D721Med (cell line): ENCODE measurements around the gene ATF7.

Source experiments
- DNase-seq: peaks from one replicate; pipeline ENCODE4 v3.0.0; 2011; ENCODE audit warnings: low spot score; ENCODE audit not compliant: insufficient read length
- FAIRE-seq: peaks from 2 replicates; lab custom pipeline; 2011; peaks lifted over from hg19 to GRCh38; lab: Jason Lieb, UNC
- TF ChIP-seq, protein P1 (sequence below): IDR thresholded peaks from 2 replicates; pipeline ENCODE4 v1.5.1; 2012; ENCODE audit warnings: mild to moderate bottlenecking, control low read depth; ENCODE audit not compliant: insufficient read depth; ENCODE audit errors: missing control alignments

The ATF7 gene

DNA sequence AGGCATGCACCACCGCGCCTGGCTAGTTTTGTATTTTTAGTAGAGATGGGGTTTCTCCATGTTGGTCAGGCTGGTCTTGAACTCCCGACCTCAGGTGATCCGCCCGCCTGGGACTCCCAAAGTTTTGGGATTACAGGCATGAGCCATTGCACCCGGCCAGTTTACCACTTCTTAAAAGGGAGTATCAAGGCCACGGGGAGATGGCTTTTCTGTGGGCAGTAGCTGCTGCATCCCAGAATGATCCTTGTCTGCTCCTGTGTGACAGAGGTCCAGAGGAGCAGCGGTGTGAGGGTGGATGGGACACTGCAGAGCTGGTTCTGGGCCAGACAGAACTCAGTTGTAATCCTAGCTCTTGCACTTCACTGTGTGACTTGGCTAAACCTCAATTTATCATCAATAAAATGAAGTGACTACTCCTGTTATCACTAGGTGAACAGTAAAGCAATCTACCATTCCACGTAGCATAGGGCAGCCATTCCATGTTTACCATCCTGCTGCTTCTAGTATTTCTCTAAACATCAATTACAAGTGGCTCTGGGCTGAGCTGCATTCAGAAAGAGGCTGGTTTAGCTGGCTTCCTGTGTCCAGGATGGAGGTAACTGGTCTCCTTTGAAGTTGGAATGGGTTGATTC lies 115.9 kb downstream of the ATF7 start:
- DNase-seq (no peak), FAIRE-seq (no peak)
- TF ChIP-seq, protein P1, sequence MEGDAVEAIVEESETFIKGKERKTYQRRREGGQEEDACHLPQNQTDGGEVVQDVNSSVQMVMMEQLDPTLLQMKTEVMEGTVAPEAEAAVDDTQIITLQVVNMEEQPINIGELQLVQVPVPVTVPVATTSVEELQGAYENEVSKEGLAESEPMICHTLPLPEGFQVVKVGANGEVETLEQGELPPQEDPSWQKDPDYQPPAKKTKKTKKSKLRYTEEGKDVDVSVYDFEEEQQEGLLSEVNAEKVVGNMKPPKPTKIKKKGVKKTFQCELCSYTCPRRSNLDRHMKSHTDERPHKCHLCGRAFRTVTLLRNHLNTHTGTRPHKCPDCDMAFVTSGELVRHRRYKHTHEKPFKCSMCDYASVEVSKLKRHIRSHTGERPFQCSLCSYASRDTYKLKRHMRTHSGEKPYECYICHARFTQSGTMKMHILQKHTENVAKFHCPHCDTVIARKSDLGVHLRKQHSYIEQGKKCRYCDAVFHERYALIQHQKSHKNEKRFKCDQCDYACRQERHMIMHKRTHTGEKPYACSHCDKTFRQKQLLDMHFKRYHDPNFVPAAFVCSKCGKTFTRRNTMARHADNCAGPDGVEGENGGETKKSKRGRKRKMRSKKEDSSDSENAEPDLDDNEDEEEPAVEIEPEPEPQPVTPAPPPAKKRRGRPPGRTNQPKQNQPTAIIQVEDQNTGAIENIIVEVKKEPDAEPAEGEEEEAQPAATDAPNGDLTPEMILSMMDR = no peak

DNA sequence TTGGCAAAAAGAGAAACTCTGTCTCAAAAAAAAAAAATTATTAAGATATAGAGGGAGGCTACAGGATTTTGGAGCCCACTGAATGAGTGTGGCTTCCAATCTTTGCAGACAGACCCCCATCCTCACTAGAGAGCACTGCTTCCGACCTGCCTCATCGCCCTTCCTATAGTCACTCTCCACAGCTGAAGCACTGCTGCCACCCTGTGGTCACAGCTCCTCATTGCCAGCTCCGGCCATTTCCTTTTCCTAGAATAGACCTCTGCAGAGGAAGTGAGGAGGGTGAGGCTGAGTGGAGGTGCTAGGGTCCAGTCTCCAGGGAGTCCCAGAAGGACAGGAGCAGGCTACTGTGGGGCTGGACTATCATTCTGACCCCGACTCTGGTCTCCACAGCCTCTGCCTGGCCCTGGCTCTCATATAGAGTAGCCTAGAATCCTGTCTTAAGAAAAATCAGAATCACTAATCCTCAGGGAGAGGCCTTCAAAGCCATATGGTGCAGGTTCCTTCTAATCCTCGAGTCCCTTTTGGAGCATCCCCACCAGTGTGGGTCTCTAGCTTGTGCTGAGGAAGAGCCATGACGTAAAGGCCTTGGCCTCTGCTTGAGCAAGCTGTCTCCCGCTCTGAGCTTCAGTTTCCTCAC lies 117.5 kb downstream of the ATF7 start:
- TF ChIP-seq, protein P1 = peak; percentile 99
- peak; percentile 77 for DNase-seq
- FAIRE-seq = no peak

DNA sequence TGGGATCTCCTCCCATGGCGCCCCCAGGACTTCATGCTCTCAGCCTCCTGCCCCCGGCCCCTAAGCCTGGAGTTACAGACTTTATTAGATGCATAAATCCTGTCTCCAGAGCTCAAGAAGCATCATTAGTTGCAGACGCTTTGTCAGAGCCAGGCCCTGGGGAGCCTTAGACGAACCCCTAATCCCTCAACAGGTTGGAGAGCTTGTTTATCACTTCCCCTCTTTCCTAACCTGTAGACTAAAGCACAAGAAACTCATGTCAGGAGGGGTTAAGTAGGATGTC lies 118.6 kb downstream of the ATF7 start:
- DNase-seq (no peak), FAIRE-seq (no peak)
- TF ChIP-seq, protein P1 = no peak

DNA sequence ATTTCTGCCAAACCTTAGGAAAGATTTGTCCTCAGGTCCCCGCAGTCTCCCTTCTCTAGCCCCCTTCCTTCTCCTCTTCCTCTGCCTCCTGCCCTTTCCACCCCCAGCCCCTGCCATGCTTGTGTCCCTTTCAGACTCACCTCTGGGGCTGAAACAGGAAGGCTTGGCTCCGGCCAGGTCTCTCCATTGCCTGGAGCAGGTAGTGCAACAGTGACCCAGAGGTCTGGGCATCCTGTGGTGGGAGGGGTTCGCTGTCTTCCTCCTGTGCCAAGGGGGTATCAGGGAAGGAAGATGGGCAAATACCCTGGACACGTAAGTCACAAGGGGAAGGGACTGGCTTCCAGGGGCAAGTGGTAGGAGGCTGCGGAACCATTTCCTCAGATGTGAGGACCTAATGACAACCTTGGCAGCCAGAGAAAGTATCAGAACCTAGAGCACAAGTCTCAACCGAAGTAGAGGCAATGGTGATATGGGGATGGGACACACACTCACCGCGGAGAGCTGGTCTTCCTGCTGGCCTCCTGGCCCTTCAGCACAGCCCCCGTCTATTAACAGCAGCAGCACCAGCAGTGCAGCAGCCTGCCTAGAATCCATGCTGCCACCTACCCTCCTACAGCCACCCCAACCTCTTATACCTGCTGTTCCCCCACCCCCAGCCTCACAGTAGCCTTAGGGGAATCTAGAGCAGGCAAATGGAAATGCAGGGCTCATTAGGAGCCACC lies 119.1 kb downstream of the ATF7 start, which contains the start of gene NPFF:
Gene NPFF, minus strand, starts transcription at position 604 of the 722 bp plus-strand sequence. Its CDS starts 10 bp downstream, at position 594.
- FAIRE-seq = no peak
- DNase-seq = no peak
- TF ChIP-seq, protein P1 = no peak

DNA sequence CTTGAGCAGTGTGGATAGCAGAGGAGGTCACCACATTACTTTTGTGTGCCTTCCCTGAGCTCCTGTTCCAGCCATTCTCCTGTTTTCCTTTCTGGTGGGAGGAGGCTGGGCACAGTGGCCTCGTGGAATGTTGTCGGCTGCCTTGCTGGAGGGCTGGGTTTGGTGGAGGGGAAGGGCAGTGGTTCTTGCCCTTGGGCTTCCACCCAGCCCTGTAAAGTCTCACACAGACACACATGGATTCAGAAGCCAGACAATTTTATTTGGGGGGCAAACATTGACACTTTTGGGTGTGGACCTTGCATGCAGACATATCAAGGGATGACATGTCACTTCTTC lies 119.8 kb downstream of the ATF7 start:
- TF ChIP-seq, protein P1 = no peak
- DNase-seq = no peak
- no peak for FAIRE-seq

DNA sequence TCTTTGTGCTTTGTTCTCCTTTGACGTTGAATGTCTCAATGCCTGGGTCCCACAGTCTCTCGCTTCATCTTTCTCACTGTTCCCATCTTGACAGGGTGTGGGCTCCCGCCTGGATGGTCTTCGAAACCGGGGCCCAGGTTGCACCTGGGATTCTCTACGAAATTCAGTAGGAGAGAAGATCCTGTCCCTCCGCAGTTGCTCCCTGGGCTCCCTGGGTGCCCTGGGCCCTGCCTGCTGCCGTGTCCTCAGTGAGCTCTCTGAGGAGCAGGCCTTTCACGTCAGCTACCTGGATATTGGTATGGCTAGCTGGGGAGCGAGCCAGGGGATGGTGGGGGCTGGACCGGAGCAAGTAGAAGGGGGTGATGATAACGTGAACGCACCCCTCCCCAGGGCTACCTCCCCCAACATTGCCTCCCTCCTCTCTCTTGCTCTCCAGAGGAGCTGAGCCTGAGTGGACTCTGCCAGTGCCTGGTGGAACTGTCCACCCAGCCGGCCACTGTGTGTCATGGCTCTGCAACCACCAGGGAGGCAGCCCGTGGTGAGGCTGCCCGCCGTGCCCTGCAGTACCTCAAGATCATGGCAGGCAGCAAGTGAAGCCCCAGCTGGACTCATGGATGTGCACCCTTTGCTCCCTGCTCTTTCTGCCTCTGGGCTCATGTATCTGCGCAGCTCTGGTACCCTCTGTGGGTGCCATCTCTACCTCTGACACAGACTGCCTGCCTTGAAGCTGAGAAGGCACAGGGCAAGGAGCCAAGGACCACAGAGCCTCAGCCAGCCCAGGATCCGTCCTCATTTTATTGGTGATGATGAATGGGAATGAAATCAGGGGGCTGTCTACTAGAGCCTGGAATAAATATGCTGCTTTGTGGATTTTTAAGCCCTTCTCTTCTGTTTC lies 120.4 kb downstream of the ATF7 start:
- TF ChIP-seq, protein P1 = no peak
- FAIRE-seq (no peak), DNase-seq (no peak)
